BLaER1 treated with 17β-estradiol and CSF1 and Interleukin-3, amounts not matched to agents 10 nM and 100 nM (cell line): ENCODE data around the gene PSMB8.
A peak's percentile ranks its signal among the peaks of the same experiment; 100 is the strongest.

Source experiments
- H3K27ac ChIP-seq, 11 experiments: shearing (Covaris generic); formaldehyde crosslinking; 2 replicates each; pipeline ENCODE4 v1.8.1; 2022
- H3K27me3 ChIP-seq, 11 experiments: shearing (Covaris generic); formaldehyde crosslinking; 2 replicates each; pipeline ENCODE4 v1.8.1; 2022
- H3K36me3 ChIP-seq, 11 experiments: shearing (Covaris generic); formaldehyde crosslinking; 2 replicates each; pipeline ENCODE4 v1.8.1; 2022
- H3K4me1 ChIP-seq, 10 experiments: shearing (Covaris generic); formaldehyde crosslinking; 2 replicates each; pipeline ENCODE4 v1.8.1; 2022
- H3K4me2 ChIP-seq, 11 experiments: shearing (Covaris generic); formaldehyde crosslinking; 2 replicates each; pipeline ENCODE4 v1.8.1; 2022
- H3K4me3 ChIP-seq, 10 experiments: shearing (Covaris generic); formaldehyde crosslinking; 2 replicates each; pipeline ENCODE4 v1.8.1; 2022
- H3K9ac ChIP-seq, 11 experiments: shearing (Covaris generic); formaldehyde crosslinking; 2 replicates each; pipeline ENCODE4 v1.8.1; 2022
- H3K9me3 ChIP-seq, 11 experiments: shearing (Covaris generic); formaldehyde crosslinking; replicated peaks in 1 of 11; 2 replicates each; pipeline ENCODE4 v1.8.1; 2022
- H4K20me1 ChIP-seq, 11 experiments: shearing (Covaris generic); formaldehyde crosslinking; 2 replicates each; pipeline ENCODE4 v1.8.1; 2022
- Cebpa-rat ChIP-seq, 11 experiments: shearing (Covaris generic); IDR thresholded peaks; 2 replicates each; pipeline ENCODE4 v1.8.1; 2022

The PSMB8 gene

GRCh38 chr6:32792901-32793435 lies 50.9 kb downstream of the PSMB8 start:
- H3K9me3 ChIP-seq: peaks cover 0 to under 1% (median 0%) of the 10 kb centered on the region in 11 experiments; a peak in 2 of 22 replicates
- H3K9ac ChIP-seq: no peak overlapping the region
- peaks cover 49 to 61% (median 55%) of the 10 kb centered on the region in 10 experiments for H3K4me1 ChIP-seq
- no peak for TF ChIP-seq Cebpa-rat (IDR thresholded peaks at IDR 0.05)
- H3K27ac ChIP-seq: no peak overlapping the region; a peak in 1 of 22 replicates
- H3K27me3 ChIP-seq: no peaks in the 10 kb centered on the region
- H3K4me3 ChIP-seq: no peak overlapping the region
- no peaks in the 10 kb centered on the region for H3K36me3 ChIP-seq
- peak overlapping the region in 9 of 11 experiments; percentile 25 to 97 (median 82); a peak in 17 of 22 replicates for H3K4me2 ChIP-seq
- no peaks in the 10 kb centered on the region for H4K20me1 ChIP-seq
